HG02970 (cell line): Measurements from ENCODE around the gene EPB41L4A.

Source experiments
- ATAC-seq: cut with Tn5 transposase; IDR thresholded peaks from one replicate; pipeline ENCODE4 v1.9.1; 2021; ENCODE audit warnings: mild to moderate bottlenecking, moderate library complexity, moderate number of reproducible peaks; ENCODE audit not compliant: unreplicated experiment, low FRiP score

Gene EPB41L4A

GRCh38 chr5:112124788-112125187 is 294.3 kb downstream of the EPB41L4A start:
- ATAC-seq = no peak

GRCh38 chr5:112123086-112123485 is 296.0 kb downstream of the EPB41L4A start:
- ATAC-seq = no peak

- ATAC-seq = no peak
Measured at GRCh38 chr5:112122353-112122752, 296.7 kb downstream of the EPB41L4A start.

- no peak for ATAC-seq
Measured at GRCh38 chr5:112121258-112121657, 297.8 kb downstream of the EPB41L4A start.

GRCh38 chr5:112119969-112120368 is 299.1 kb downstream of the EPB41L4A start:
- ATAC-seq = no peak

- no peak for ATAC-seq
Measured at GRCh38 chr5:112119508-112119907, 299.6 kb downstream of the EPB41L4A start.

GRCh38 chr5:112117551-112117950 is 301.5 kb downstream of the EPB41L4A start:
- no peak for ATAC-seq

- no peak for ATAC-seq
Measured at GRCh38 chr5:112116371-112116770, 302.7 kb downstream of the EPB41L4A start.

GRCh38 chr5:112113565-112113964 is 305.5 kb downstream of the EPB41L4A start:
- ATAC-seq = no peak
